Activated naive CD8-positive, alpha-beta T cell treated with anti-CD3 and anti-CD28 coated beads for 36 hours (primary cell): ENCODE data around the gene OGFOD1. TPM values are rescaled to one million over a fixed set of nuclear protein-coding genes. Genes with fewer than 3 reads are reported as not detected.

Source experiments
- DNase-seq: peaks from one replicate; pipeline ENCODE4 v3.0.0; 2021
- H3K27ac Mint-ChIP-seq: one replicate; pipeline ENCODE4 v1.8.0; 2022; ENCODE audit warnings: mild to moderate bottlenecking, moderate library complexity, mixed read lengths
- H3K27me3 Mint-ChIP-seq: one replicate; pipeline ENCODE4 v1.8.0; 2022; ENCODE audit warnings: mild to moderate bottlenecking, mixed read lengths
- H3K36me3 Mint-ChIP-seq: one replicate; pipeline ENCODE4 v1.8.0; 2021; ENCODE audit warnings: mild to moderate bottlenecking, mixed read lengths
- H3K4me1 Mint-ChIP-seq: one replicate; pipeline ENCODE4 v1.8.0; 2021; ENCODE audit warnings: mixed read lengths
- H3K4me3 Mint-ChIP-seq: one replicate; pipeline ENCODE4 v1.8.0; 2022; ENCODE audit warnings: mild to moderate bottlenecking, moderate library complexity, mixed read lengths
- H3K9me3 Mint-ChIP-seq: one replicate; pipeline ENCODE4 v1.8.0; 2022; ENCODE audit warnings: mixed read lengths
- total RNA-seq, 2 experiments: library from RNA; stranded (reverse); gene quantifications; one replicate each; pipeline ENCODE4 v1.2.3, GENCODE V29; 2021

Gene OGFOD1
- total RNA-seq, 2 experiments from 2014 or later, result 76.6 to 78.5 TPM

- Mint-ChIP-seq H3K27ac (no peak overlapping the region), H3K36me3 (peaks cover 39% of the 10 kb centered on the region), H3K9me3 (no peaks in the 10 kb centered on the region), H3K27me3 (no peaks in the 10 kb centered on the region), H3K4me3 (no peak overlapping the region), H3K4me1 (peaks cover 7% of the 10 kb centered on the region)
- no peak for DNase-seq
Measured at GRCh38 chr16:56460101-56460500, 8.7 kb downstream of the OGFOD1 start.

- Mint-ChIP-seq H3K9me3 (no peaks in the 10 kb centered on the region), H3K27me3 (no peaks in the 10 kb centered on the region), H3K4me3 (no peak overlapping the region), H3K36me3 (peaks cover 29% of the 10 kb centered on the region), H3K4me1 (no peaks in the 10 kb centered on the region), H3K27ac (no peak overlapping the region)
- DNase-seq, result no peak
Measured at GRCh38 chr16:56462064-56462796, 10.9 kb downstream of the OGFOD1 start.

- peaks cover 24% of the 10 kb centered on the region for H3K36me3 Mint-ChIP-seq
Measured at GRCh38 chr16:56463153-56463552, 11.8 kb downstream of the OGFOD1 start.

GRCh38 chr16:56466344-56466743 is 15.0 kb downstream of the OGFOD1 start:
- Mint-ChIP-seq H3K27me3 (no peaks in the 10 kb centered on the region), H3K9me3 (no peaks in the 10 kb centered on the region)

More at GRCh38 chr16:56463153-56463552, 11.8 kb downstream of the OGFOD1 start:
- Mint-ChIP-seq H3K27me3 (no peaks in the 10 kb centered on the region), H3K4me3 (no peak overlapping the region), H3K9me3 (no peaks in the 10 kb centered on the region), H3K27ac (no peak overlapping the region), H3K4me1 (no peaks in the 10 kb centered on the region)
- no peak for DNase-seq

GRCh38 chr16:56468800-56469199 is 17.4 kb downstream of the OGFOD1 start:
- Mint-ChIP-seq H3K4me1 (peaks cover 1% of the 10 kb centered on the region), H3K4me3 (no peak overlapping the region), H3K27ac (no peak overlapping the region), H3K27me3 (no peaks in the 10 kb centered on the region), H3K9me3 (no peaks in the 10 kb centered on the region), H3K36me3 (peaks cover 41% of the 10 kb centered on the region)
- no peak for DNase-seq

More at GRCh38 chr16:56466344-56466743, 15.0 kb downstream of the OGFOD1 start:
- Mint-ChIP-seq H3K4me1 (no peaks in the 10 kb centered on the region), H3K36me3 (peaks cover 35% of the 10 kb centered on the region), H3K27ac (no peak overlapping the region), H3K4me3 (no peak overlapping the region)
- no peak for DNase-seq

GRCh38 chr16:56469748-56470147 is 18.4 kb downstream of the OGFOD1 start:
- Mint-ChIP-seq H3K36me3 (peaks cover 36% of the 10 kb centered on the region), H3K27me3 (no peaks in the 10 kb centered on the region), H3K27ac (no peak overlapping the region), H3K4me1 (peaks cover 1% of the 10 kb centered on the region), H3K4me3 (no peak overlapping the region), H3K9me3 (no peaks in the 10 kb centered on the region)
- DNase-seq, result no peak

- no peaks in the 10 kb centered on the region for H3K9me3 Mint-ChIP-seq
- H3K27ac Mint-ChIP-seq, result no peak overlapping the region
- no peaks in the 10 kb centered on the region for H3K27me3 Mint-ChIP-seq
- DNase-seq, result no peak
- H3K4me3 Mint-ChIP-seq, result no peak overlapping the region
- H3K36me3 Mint-ChIP-seq, result peaks cover 40% of the 10 kb centered on the region
- H3K4me1 Mint-ChIP-seq, result peaks cover 1% of the 10 kb centered on the region
Measured at GRCh38 chr16:56470232-56470631, 18.9 kb downstream of the OGFOD1 start.

- Mint-ChIP-seq H3K27me3 (no peaks in the 10 kb centered on the region), H3K4me1 (peaks cover 1% of the 10 kb centered on the region), H3K4me3 (no peak overlapping the region), H3K9me3 (no peaks in the 10 kb centered on the region), H3K27ac (no peak overlapping the region), H3K36me3 (peaks cover 39% of the 10 kb centered on the region)
- no peak for DNase-seq
Measured at GRCh38 chr16:56470666-56471065, 19.3 kb downstream of the OGFOD1 start.

GRCh38 chr16:56475201-56475600 is 23.8 kb downstream of the OGFOD1 start:
- Mint-ChIP-seq H3K9me3 (no peaks in the 10 kb centered on the region), H3K27ac (no peak overlapping the region), H3K27me3 (no peaks in the 10 kb centered on the region), H3K36me3 (peaks cover 57% of the 10 kb centered on the region), H3K4me1 (peaks cover 32% of the 10 kb centered on the region), H3K4me3 (no peak overlapping the region)
- no peak for DNase-seq

- Mint-ChIP-seq H3K9me3 (no peaks in the 10 kb centered on the region), H3K4me1 (peaks cover 43% of the 10 kb centered on the region), H3K36me3 (peaks cover 42% of the 10 kb centered on the region), H3K4me3 (no peak overlapping the region), H3K27ac (peak overlapping the region; percentile 92), H3K27me3 (no peaks in the 10 kb centered on the region)
- peak; percentile 16 for DNase-seq
Measured at GRCh38 chr16:56477096-56477878, 25.9 kb downstream of the OGFOD1 start.

- peak; percentile 13 for DNase-seq
- Mint-ChIP-seq H3K27ac (peak overlapping the region; percentile 84), H3K4me3 (no peak overlapping the region), H3K4me1 (peaks cover 43% of the 10 kb centered on the region), H3K27me3 (no peaks in the 10 kb centered on the region), H3K36me3 (peaks cover 42% of the 10 kb centered on the region), H3K9me3 (no peaks in the 10 kb centered on the region)
Measured at GRCh38 chr16:56478281-56479049, 27.1 kb downstream of the OGFOD1 start.

GRCh38 chr16:56479469-56479868 is 28.1 kb downstream of the OGFOD1 start:
- no peak for DNase-seq
- no peak overlapping the region for H3K4me3 Mint-ChIP-seq
- no peaks in the 10 kb centered on the region for H3K9me3 Mint-ChIP-seq
- no peaks in the 10 kb centered on the region for H3K27me3 Mint-ChIP-seq
- H3K27ac Mint-ChIP-seq, result peak overlapping the region; percentile 84
- peaks cover 43% of the 10 kb centered on the region for H3K36me3 Mint-ChIP-seq
- H3K4me1 Mint-ChIP-seq, result peaks cover 43% of the 10 kb centered on the region

- peaks cover 42% of the 10 kb centered on the region for H3K4me1 Mint-ChIP-seq
- DNase-seq, result no peak
- H3K9me3 Mint-ChIP-seq, result no peaks in the 10 kb centered on the region
- peaks cover 33% of the 10 kb centered on the region for H3K36me3 Mint-ChIP-seq
- no peaks in the 10 kb centered on the region for H3K27me3 Mint-ChIP-seq
- peak overlapping the region; percentile 31 for H3K27ac Mint-ChIP-seq
- no peak overlapping the region for H3K4me3 Mint-ChIP-seq
Measured at GRCh38 chr16:56480776-56481467, 29.6 kb downstream of the OGFOD1 start.

- Mint-ChIP-seq H3K27ac (no peak overlapping the region), H3K36me3 (peaks cover 30% of the 10 kb centered on the region), H3K9me3 (peaks cover 2% of the 10 kb centered on the region), H3K4me1 (peaks cover 38% of the 10 kb centered on the region), H3K27me3 (no peaks in the 10 kb centered on the region), H3K4me3 (no peak overlapping the region)
- DNase-seq, result no peak
Measured at GRCh38 chr16:56481468-56482122, 30.2 kb downstream of the OGFOD1 start.
